Liver (tissue), 2 donors: ENCODE measurements around the gene INPP4B.

Experiments used
- FOXA2 ChIP-seq: IDR thresholded peaks from 2 replicates; pipeline ENCODE4 v1.6.1; 2016; ENCODE audit warnings: antibody characterized with exemption
- TF ChIP-seq, protein P1 (sequence below): fragments of 150-350 bp; IDR thresholded peaks from 2 replicates; pipeline ENCODE4 v1.5.1; 2017; ENCODE audit warnings: improper control_type of control experiment, low read depth, low read length; ENCODE audit not compliant: missing input control
- donor health status: healthy.

DNA sequence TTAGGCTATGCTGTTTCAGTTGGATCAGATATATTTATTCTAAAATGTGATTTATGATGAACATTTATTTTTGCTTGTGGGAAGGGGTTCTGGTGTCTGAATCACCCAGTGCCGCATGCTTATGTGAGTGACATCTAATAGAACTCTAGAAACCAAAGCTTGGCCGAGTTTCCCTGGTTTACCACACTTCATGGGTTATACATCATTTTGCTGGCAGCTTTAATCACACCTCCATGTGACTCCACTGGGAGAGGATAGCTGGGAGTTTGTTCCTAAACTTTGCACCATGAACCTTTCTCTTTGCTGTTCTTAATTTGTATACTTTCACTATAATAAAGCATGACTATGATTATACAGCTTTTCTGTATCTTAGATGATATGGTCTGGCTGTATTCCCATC is 382.9 kb downstream of the INPP4B start:
- TF ChIP-seq, protein P1, sequence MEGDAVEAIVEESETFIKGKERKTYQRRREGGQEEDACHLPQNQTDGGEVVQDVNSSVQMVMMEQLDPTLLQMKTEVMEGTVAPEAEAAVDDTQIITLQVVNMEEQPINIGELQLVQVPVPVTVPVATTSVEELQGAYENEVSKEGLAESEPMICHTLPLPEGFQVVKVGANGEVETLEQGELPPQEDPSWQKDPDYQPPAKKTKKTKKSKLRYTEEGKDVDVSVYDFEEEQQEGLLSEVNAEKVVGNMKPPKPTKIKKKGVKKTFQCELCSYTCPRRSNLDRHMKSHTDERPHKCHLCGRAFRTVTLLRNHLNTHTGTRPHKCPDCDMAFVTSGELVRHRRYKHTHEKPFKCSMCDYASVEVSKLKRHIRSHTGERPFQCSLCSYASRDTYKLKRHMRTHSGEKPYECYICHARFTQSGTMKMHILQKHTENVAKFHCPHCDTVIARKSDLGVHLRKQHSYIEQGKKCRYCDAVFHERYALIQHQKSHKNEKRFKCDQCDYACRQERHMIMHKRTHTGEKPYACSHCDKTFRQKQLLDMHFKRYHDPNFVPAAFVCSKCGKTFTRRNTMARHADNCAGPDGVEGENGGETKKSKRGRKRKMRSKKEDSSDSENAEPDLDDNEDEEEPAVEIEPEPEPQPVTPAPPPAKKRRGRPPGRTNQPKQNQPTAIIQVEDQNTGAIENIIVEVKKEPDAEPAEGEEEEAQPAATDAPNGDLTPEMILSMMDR = no peak
- no peak for TF ChIP-seq FOXA2
